ENCODE measurements around the gene CAMSAP3. TPM values are rescaled to one million over a fixed set of nuclear protein-coding genes. Genes with fewer than 3 reads are reported as not detected.

CAMSAP3 gene
- total RNA-seq, 1 donor from 2014 or later = 12.6 TPM

- H3K36me3 ChIP-seq (ENCODE audit: control insufficient read depth, insufficient read depth, low read length) = no peaks in the 10 kb centered on the region
- no peak for TF ChIP-seq CTCF (IDR thresholded peaks at IDR 0.05; ENCODE audit: insufficient read depth, low read length, poor library complexity, severe bottlenecking)
Observed at GRCh38 chr19:7644550-7644877, 48.9 kb downstream of the CAMSAP3 start.

GRCh38 chr19:7645163-7645562, 49.5 kb downstream of the CAMSAP3 start:
- TF ChIP-seq CTCF (IDR thresholded peaks at IDR 0.05; ENCODE audit: insufficient read depth, low read length, poor library complexity, severe bottlenecking) = no peak
- Histone ChIP-seq H3K27me3 (ENCODE audit: control insufficient read depth, insufficient read depth, low read length) (no peaks in the 10 kb centered on the region), H3K36me3 (ENCODE audit: control insufficient read depth, insufficient read depth, low read length) (no peaks in the 10 kb centered on the region), H3K4me3 (ENCODE audit: low read depth, low read length) (no peak overlapping the region)
- DNase-seq (ENCODE audit: low read depth) = no peak

More at GRCh38 chr19:7644550-7644877, 48.9 kb downstream of the CAMSAP3 start:
- no peak for DNase-seq (ENCODE audit: low read depth)
- H3K27me3 ChIP-seq (ENCODE audit: control insufficient read depth, insufficient read depth, low read length) = no peaks in the 10 kb centered on the region
- no peak overlapping the region for H3K4me3 ChIP-seq (ENCODE audit: low read depth, low read length)

GRCh38 chr19:7645656-7646425, 50.2 kb downstream of the CAMSAP3 start:
- Histone ChIP-seq H3K36me3 (ENCODE audit: control insufficient read depth, insufficient read depth, low read length) (no peaks in the 10 kb centered on the region), H3K27me3 (ENCODE audit: control insufficient read depth, insufficient read depth, low read length) (no peaks in the 10 kb centered on the region), H3K4me3 (ENCODE audit: low read depth, low read length) (no peak overlapping the region)
- no peak for TF ChIP-seq CTCF (IDR thresholded peaks at IDR 0.05; ENCODE audit: insufficient read depth, low read length, poor library complexity, severe bottlenecking)
- no peak for DNase-seq (ENCODE audit: low read depth)

- TF ChIP-seq CTCF (IDR thresholded peaks at IDR 0.05; ENCODE audit: insufficient read depth, low read length, poor library complexity, severe bottlenecking) = no peak
- Histone ChIP-seq H3K4me3 (ENCODE audit: low read depth, low read length) (no peak overlapping the region), H3K27me3 (ENCODE audit: control insufficient read depth, insufficient read depth, low read length) (peaks cover 2% of the 10 kb centered on the region), H3K36me3 (ENCODE audit: control insufficient read depth, insufficient read depth, low read length) (no peaks in the 10 kb centered on the region)
- DNase-seq (ENCODE audit: low read depth) = no peak
Observed at GRCh38 chr19:7646426-7646700, 50.7 kb downstream of the CAMSAP3 start.

- DNase-seq (ENCODE audit: low read depth) = no peak
- Histone ChIP-seq H3K27me3 (ENCODE audit: control insufficient read depth, insufficient read depth, low read length) (peaks cover 2% of the 10 kb centered on the region), H3K36me3 (ENCODE audit: control insufficient read depth, insufficient read depth, low read length) (no peaks in the 10 kb centered on the region), H3K4me3 (ENCODE audit: low read depth, low read length) (no peak overlapping the region)
- TF ChIP-seq CTCF (IDR thresholded peaks at IDR 0.05; ENCODE audit: insufficient read depth, low read length, poor library complexity, severe bottlenecking) = no peak
Observed at GRCh38 chr19:7647156-7647555, 51.5 kb downstream of the CAMSAP3 start.

Measured in kidney epithelial cell (primary cell).